GM18511 (cell line): ENCODE results near the gene ARHGAP24.

ENCODE experiments used
- ATAC-seq: cut with Tn5 transposase; IDR thresholded peaks from one replicate; pipeline ENCODE4 v1.9.1; 2021; ENCODE audit warnings: mild to moderate bottlenecking, moderate library complexity; ENCODE audit not compliant: unreplicated experiment

ARHGAP24 gene

DNA sequence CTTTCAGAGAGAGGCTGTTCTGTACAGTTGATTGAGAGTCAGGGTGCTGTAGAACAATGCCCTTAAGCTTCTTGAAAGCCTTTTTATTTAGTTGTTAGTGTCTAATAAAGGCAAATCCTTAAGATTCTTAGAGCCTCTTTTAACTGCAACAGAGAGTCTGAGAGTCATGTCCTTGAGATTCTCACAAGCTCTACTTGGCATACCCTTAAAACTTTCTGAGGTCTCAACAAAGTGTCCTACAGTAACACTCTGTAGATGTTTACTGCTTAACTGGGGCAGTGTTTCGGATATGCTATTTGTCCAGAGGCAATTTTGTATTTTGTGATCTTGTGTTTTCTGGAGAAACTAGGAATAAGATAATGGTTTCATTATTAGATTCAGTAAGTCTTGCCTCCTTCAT is 209.7 kb downstream of the ARHGAP24 start:
- ATAC-seq = no peak

DNA sequence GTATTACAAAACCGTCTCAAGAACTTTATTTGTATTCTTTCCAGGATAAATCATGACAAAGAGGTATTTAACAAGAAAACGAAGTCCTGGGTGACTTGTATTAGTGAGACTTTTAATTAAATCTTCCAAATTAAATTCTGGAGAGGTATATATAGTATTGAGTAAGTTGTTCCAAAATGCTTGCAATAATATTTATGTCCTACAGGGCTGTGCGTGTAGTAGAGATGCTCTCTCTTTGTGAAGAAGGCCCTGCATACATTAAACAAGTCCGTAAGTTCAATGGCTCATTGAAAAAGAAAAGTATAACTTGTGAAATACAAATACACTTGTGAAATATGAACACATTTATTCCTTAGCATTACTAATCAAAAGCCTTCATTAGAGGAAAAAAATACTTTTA is 211.4 kb downstream of the ARHGAP24 start:
- no peak for ATAC-seq

- no peak for ATAC-seq
Observed at GRCh38 chr4:85688055-85688740, 213.2 kb downstream of the ARHGAP24 start.

GRCh38 chr4:85696661-85697060 is 221.7 kb downstream of the ARHGAP24 start:
- ATAC-seq = no peak

- no peak for ATAC-seq
Observed at GRCh38 chr4:85697854-85698253, 222.9 kb downstream of the ARHGAP24 start.

DNA sequence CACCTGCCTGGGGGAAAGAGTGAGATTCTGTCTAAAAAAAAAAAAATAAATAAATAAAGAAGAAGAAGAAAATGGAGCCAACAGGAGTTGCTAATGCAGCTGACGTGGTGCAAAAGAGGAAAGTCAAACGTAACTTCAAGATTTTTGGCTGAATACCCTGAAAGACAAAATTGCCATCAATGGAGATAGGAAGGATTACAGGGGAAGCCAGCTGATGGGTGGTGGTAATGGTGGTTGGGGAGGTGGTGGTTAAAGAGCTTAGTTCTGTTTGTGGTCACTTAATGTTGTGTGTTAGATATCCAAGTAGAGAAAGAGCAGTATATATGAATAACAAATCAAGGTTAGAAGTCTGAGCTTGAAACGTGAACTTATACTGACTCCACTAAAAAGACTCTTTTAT is 225.4 kb downstream of the ARHGAP24 start:
- ATAC-seq = no peak

DNA sequence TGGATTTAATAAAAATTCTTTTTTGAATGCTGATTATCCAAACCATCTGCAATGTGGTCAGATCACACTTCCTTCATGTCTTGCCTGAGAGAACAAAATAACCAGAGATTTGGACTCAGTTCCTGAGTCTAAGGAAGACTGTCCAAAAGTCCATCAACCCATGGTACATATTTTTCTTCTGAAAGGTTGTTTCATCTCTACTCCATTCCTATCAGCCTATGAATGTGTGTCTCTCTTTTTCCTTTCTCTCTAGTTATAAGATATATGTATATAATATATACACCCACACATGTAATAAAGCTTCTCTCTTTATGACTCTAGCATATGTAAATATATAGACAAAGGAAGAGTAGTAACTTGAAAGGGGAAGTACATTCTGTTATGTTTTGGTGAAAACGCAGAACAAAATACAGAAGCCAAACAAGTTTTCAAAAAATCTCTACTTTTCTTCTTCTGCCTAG is 226.9 kb downstream of the ARHGAP24 start:
- peak; percentile 99 for ATAC-seq

- ATAC-seq = no peak
Observed at GRCh38 chr4:85703096-85703495, 228.1 kb downstream of the ARHGAP24 start.

GRCh38 chr4:85707611-85708010 is 232.7 kb downstream of the ARHGAP24 start:
- ATAC-seq = peak; percentile 90

DNA sequence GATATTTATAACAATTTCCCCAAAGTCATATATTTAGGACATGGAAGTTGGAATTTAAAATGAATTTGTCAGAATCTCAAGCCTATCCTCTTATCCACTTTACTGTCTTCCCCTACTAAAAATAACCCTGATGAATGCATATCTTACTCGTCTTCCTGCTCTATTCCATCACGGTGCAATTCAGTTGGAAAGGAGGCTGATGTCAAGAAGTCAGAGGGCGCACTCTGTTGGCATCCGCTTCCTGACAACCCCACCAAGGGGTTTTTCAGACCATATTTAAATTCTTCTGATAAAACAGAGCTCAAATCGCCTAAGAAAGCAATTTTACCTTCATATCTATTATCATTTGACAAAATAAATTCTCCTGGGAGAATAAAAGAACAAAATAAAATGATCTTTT is 233.5 kb downstream of the ARHGAP24 start:
- no peak for ATAC-seq

GRCh38 chr4:85713005-85713404 is 238.1 kb downstream of the ARHGAP24 start:
- no peak for ATAC-seq

GRCh38 chr4:85715991-85716737 is 241.2 kb downstream of the ARHGAP24 start:
- ATAC-seq = no peak

DNA sequence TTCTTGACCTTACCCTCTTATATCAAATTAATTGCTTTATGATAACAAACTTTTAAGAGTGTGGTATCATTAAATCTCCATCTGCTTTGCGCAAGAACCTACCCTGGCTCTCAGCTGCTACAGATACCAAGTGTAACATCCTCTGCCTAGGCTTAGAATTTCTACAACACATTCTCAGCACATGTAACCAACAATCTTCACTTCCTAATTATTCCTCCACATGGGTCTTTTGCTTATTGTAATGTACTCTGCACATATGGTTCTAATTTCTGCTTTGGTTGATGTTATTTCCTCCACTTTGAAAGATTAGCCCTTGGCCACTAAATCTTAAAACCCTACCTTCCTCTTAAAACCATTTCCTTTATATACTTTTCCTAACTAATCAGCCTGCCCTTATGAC is 242.4 kb downstream of the ARHGAP24 start:
- ATAC-seq = no peak

- ATAC-seq = no peak
Observed at GRCh38 chr4:85717847-85718246, 242.9 kb downstream of the ARHGAP24 start.

GRCh38 chr4:85720735-85721134 is 245.8 kb downstream of the ARHGAP24 start:
- ATAC-seq = no peak

- no peak for ATAC-seq
Observed at GRCh38 chr4:85722401-85722800, 247.5 kb downstream of the ARHGAP24 start.

DNA sequence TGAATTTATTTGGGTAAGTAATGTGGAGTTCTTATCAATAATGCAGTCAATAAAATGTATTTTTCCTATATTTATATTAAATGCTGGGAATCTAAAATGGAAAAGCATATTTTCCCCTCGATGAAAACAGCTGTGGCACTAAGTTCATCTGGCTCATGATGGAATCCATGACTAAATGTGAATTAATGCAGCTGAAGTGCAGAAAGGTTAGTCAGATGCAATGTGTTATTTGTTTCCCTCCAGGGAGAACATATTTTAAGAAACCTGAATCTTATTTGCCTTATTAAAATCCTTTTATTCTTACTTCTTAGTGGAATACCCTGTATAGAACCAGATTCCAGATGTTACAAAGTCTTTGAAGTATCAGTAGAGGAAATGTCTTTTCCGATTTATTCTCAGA is 247.9 kb downstream of the ARHGAP24 start:
- ATAC-seq = no peak

- peak; percentile 47 for ATAC-seq
Observed at GRCh38 chr4:85724791-85725563, 250.0 kb downstream of the ARHGAP24 start.

GRCh38 chr4:85725721-85726170 is 250.8 kb downstream of the ARHGAP24 start:
- ATAC-seq = peak; percentile 94

GRCh38 chr4:85726555-85726954 is 251.6 kb downstream of the ARHGAP24 start:
- no peak for ATAC-seq

GRCh38 chr4:85728464-85728863 is 253.5 kb downstream of the ARHGAP24 start:
- no peak for ATAC-seq

DNA sequence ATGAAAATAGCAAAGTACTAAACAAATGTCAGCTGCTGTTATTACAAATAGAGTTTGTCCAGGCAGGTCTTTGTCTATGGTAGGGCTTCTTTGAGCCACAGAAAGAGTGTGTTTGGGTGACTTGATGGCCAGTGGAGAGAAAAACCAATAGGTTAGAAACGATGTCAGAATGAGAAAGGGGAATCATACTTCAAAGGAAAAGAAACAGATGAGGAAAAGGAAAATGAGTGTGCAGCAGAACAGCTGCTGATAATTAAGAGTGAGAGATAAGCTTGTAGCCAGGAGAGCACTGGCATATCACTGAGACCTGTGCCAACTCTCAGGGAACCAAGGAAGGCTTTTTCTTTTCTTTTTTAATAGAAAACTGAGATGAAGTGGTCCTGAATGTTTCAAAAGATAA is 257.2 kb downstream of the ARHGAP24 start:
- ATAC-seq = no peak
